ENCODE measurements around the gene HSD17B2.

DNA sequence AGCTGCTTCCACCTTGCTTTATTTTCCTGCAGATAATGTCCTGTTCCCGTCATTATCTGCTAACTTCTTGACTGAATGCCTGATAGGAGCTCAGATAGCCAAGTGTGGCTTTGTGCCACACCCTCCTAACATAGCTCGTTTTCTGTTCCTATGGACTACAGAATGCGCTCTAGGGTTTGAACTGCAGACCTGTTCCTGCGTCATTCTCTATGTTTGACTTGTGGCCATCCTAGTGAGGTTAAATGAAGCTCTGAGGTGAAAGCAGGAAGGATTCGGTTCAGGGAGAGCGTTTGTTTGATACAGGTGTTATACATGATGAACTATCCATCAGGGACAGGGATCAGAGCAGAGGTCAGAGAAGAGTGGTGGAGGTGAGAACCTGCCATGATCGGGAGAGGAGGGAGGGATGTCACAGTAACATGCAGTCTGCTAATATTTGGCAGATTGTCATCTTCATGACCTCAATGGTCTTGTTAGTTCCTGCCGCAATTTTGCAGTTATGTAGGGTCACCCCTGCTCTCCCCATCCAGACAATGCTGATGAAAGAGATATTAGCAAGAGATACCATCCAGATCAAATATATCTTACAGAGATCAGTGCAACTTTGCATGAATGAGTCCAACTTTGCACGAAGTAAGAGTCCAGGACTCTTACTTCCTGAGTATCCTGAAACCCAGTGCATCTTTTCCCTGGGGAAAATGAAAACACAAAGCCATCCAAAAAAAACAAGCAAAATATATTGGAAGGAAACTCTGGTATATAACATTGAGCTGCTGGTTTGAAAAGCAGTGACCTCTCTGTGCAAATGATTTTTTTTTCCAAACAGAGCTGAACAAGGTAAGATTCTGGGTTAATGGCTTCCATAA lies 102.1 kb downstream of the HSD17B2 start:
- TF ChIP-seq POLR2A (IDR thresholded peaks at IDR 0.05; ENCODE audit: borderline replicate concordance, extremely low read depth, insufficient read depth, insufficient read length) (no peak), CBX3 (IDR thresholded peaks at IDR 0.05; ENCODE audit: low read depth) (no peak), REST (IDR thresholded peaks at IDR 0.05; ENCODE audit: low read depth) (no peak), POLR2AphosphoS5 (IDR thresholded peaks at IDR 0.05; ENCODE audit: low read depth, low read length) (no peak), TCF7L2 (IDR thresholded peaks at IDR 0.05; ENCODE audit: borderline replicate concordance, extremely low read depth, insufficient read depth, insufficient read length) (no peak), CEBPB (IDR thresholded peaks at IDR 0.05; ENCODE audit: low read depth) (no peak), EZH2phosphoT487 (IDR thresholded peaks at IDR 0.05; ENCODE audit: borderline replicate concordance) (no peak), YY1 (IDR thresholded peaks at IDR 0.05; ENCODE audit: extremely low read depth, insufficient replicate concordance, low read depth, low read length) (no peak), EZH2 (IDR thresholded peaks at IDR 0.05) (no peak)
- TF ChIP-seq, protein P1, sequence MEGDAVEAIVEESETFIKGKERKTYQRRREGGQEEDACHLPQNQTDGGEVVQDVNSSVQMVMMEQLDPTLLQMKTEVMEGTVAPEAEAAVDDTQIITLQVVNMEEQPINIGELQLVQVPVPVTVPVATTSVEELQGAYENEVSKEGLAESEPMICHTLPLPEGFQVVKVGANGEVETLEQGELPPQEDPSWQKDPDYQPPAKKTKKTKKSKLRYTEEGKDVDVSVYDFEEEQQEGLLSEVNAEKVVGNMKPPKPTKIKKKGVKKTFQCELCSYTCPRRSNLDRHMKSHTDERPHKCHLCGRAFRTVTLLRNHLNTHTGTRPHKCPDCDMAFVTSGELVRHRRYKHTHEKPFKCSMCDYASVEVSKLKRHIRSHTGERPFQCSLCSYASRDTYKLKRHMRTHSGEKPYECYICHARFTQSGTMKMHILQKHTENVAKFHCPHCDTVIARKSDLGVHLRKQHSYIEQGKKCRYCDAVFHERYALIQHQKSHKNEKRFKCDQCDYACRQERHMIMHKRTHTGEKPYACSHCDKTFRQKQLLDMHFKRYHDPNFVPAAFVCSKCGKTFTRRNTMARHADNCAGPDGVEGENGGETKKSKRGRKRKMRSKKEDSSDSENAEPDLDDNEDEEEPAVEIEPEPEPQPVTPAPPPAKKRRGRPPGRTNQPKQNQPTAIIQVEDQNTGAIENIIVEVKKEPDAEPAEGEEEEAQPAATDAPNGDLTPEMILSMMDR (IDR thresholded peaks at IDR 0.05 in 2 of 3, conservative IDR thresholded peaks at IDR 0.05 in 1 of 3; ENCODE audit: borderline replicate concordance in 1 of 3, insufficient read depth in 1 of 3, low read depth in 2 of 3, low read length in 2 of 3) = no peak
